ENCODE results near the gene DDA1. TPM values are rescaled to one million over a fixed set of nuclear protein-coding genes. Genes with fewer than 3 reads are reported as not detected.

The DDA1 gene
- total and polyA plus RNA-seq, 9 of the 15 experiments (the other 6 are each of a cell fraction or from before 2014, with no cell fraction given): 1.4 to 83.8 (median 33.8) TPM

DNA sequence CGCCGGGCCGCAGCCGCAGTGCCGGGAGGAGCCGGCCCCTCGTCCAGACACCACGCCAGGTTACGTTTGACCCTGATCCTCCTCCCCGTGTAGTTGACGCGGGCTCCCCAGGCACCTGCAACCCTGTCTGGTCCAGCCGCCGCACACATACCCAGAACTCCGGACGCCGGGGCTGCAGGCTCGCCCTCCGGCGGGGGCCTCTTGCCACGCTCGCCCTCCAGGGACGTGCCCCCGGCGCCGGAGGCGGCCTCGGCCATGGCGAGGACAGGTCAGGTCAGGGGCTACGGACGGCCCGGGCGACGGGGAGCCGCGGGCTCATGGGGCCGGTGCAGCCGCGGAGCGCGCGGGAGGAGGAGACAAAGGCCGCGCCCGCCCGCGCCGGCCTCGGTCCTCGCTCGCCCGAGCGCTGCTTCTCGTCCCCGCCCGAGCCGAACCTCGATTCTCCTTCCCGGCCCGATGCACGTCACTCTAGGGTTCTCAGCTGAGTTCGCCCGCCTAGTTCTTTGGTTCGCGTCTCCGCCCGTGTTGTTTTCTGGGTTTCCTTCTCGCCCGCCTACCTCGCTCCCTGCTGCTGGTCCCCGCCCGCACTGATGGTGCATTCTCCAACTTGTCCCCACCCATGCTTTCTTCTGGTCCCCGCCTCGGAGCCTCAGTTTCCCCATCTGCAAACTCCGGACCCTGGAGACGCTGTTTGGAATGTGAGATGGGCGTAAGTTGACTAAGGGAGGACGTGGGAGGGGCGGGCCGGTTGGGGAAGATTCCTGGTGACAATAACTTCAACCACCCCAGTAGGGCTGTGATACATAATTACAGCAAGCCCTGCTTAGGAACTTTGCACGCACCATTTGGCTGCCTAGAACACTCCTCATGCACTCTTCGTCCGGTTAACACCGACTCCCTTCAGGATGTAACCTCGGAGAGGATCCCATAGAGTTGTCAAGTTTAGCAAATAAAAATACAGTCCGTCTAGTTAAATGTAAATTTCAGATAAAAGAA, 25.3 kb downstream of the DDA1 start, which contains the start of gene ANO8 (continued):
- TF ChIP-seq PHF21A (IDR thresholded peaks at IDR 0.05; ENCODE audit: borderline replicate concordance, low read depth): 0 out of 2 replicates have a peak, but pooled peaks have one; percentile 52
- TF ChIP-seq, protein P1, sequence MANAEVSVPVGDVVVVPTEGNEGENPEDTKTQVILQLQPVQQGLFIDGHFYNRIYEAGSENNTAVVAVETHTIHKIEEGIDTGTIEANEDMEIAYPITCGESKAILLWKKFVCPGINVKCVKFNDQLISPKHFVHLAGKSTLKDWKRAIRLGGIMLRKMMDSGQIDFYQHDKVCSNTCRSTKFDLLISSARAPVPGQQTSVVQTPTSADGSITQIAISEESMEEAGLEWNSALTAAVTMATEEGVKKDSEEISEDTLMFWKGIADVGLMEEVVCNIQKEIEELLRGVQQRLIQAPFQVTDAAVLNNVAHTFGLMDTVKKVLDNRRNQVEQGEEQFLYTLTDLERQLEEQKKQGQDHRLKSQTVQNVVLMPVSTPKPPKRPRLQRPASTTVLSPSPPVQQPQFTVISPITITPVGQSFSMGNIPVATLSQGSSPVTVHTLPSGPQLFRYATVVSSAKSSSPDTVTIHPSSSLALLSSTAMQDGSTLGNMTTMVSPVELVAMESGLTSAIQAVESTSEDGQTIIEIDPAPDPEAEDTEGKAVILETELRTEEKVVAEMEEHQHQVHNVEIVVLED (CRISPR knock-in tag; IDR thresholded peaks at IDR 0.05): no peak
- no peak for TF ChIP-seq KLF16 (IDR thresholded peaks at IDR 0.05)
- TF ChIP-seq MED1 (CRISPR knock-in tag; IDR thresholded peaks at IDR 0.05; ENCODE audit: borderline replicate concordance): no peak
- TF ChIP-seq, protein P2, sequence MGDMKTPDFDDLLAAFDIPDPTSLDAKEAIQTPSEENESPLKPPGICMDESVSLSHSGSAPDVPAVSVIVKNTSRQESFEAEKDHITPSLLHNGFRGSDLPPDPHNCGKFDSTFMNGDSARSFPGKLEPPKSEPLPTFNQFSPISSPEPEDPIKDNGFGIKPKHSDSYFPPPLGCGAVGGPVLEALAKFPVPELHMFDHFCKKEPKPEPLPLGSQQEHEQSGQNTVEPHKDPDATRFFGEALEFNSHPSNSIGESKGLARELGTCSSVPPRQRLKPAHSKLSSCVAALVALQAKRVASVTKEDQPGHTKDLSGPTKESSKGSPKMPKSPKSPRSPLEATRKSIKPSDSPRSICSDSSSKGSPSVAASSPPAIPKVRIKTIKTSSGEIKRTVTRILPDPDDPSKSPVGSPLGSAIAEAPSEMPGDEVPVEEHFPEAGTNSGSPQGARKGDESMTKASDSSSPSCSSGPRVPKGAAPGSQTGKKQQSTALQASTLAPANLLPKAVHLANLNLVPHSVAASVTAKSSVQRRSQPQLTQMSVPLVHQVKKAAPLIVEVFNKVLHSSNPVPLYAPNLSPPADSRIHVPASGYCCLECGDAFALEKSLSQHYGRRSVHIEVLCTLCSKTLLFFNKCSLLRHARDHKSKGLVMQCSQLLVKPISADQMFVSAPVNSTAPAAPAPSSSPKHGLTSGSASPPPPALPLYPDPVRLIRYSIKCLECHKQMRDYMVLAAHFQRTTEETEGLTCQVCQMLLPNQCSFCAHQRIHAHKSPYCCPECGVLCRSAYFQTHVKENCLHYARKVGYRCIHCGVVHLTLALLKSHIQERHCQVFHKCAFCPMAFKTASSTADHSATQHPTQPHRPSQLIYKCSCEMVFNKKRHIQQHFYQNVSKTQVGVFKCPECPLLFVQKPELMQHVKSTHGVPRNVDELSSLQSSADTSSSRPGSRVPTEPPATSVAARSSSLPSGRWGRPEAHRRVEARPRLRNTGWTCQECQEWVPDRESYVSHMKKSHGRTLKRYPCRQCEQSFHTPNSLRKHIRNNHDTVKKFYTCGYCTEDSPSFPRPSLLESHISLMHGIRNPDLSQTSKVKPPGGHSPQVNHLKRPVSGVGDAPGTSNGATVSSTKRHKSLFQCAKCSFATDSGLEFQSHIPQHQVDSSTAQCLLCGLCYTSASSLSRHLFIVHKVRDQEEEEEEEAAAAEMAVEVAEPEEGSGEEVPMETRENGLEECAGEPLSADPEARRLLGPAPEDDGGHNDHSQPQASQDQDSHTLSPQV (IDR thresholded peaks at IDR 0.05): peak; percentile 85; the same call in 1 of the 2 replicates
- no peak for TF ChIP-seq HNRNPUL1 (IDR thresholded peaks at IDR 0.05; ENCODE audit: low read length)
- TF ChIP-seq TBP (optimal IDR thresholded peaks at IDR 0.05; ENCODE audit: low read depth, low read length): no peak
- peak; percentile 39; the same call in 1 of the 2 replicates for TF ChIP-seq SNIP1 (IDR thresholded peaks at IDR 0.05; ENCODE audit: low read depth)
- TF ChIP-seq, protein P3, sequence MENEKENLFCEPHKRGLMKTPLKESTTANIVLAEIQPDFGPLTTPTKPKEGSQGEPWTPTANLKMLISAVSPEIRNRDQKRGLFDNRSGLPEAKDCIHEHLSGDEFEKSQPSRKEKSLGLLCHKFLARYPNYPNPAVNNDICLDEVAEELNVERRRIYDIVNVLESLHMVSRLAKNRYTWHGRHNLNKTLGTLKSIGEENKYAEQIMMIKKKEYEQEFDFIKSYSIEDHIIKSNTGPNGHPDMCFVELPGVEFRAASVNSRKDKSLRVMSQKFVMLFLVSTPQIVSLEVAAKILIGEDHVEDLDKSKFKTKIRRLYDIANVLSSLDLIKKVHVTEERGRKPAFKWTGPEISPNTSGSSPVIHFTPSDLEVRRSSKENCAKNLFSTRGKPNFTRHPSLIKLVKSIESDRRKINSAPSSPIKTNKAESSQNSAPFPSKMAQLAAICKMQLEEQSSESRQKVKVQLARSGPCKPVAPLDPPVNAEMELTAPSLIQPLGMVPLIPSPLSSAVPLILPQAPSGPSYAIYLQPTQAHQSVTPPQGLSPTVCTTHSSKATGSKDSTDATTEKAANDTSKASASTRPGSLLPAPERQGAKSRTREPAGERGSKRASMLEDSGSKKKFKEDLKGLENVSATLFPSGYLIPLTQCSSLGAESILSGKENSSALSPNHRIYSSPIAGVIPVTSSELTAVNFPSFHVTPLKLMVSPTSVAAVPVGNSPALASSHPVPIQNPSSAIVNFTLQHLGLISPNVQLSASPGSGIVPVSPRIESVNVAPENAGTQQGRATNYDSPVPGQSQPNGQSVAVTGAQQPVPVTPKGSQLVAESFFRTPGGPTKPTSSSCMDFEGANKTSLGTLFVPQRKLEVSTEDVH (IDR thresholded peaks at IDR 0.05; ENCODE audit: low read depth, partially characterized antibody): peak; percentile 79
- peak; percentile 92 for TF ChIP-seq MYC (IDR thresholded peaks at IDR 0.05; ENCODE audit: low read depth, low read length)
- TF ChIP-seq MYC (CRISPR knock-in tag; IDR thresholded peaks at IDR 0.05; ENCODE audit: borderline replicate concordance, low read depth): peak; percentile 49; the same call in 1 of the 2 replicates
- TF ChIP-seq GATAD2B (IDR thresholded peaks at IDR 0.05; ENCODE audit: borderline replicate concordance): peak; percentile 97
- TF ChIP-seq, protein P4, sequence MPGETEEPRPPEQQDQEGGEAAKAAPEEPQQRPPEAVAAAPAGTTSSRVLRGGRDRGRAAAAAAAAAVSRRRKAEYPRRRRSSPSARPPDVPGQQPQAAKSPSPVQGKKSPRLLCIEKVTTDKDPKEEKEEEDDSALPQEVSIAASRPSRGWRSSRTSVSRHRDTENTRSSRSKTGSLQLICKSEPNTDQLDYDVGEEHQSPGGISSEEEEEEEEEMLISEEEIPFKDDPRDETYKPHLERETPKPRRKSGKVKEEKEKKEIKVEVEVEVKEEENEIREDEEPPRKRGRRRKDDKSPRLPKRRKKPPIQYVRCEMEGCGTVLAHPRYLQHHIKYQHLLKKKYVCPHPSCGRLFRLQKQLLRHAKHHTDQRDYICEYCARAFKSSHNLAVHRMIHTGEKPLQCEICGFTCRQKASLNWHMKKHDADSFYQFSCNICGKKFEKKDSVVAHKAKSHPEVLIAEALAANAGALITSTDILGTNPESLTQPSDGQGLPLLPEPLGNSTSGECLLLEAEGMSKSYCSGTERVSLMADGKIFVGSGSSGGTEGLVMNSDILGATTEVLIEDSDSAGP (CRISPR knock-in tag; IDR thresholded peaks at IDR 0.05): 0 out of 2 replicates have a peak, but pooled peaks have one; percentile 66
- 0 out of 2 replicates have a peak, but pooled peaks have one; percentile 6 for TF ChIP-seq ZSCAN29 (IDR thresholded peaks at IDR 0.05)
- TF ChIP-seq SMARCA4 (IDR thresholded peaks at IDR 0.05): no peak

All from K562 (cell line).